ENCODE measurements around the gene RAP1GDS1.
"Not testable (repeated sequence)": the region's sequence is repeated elsewhere in the genome, so short reads cannot be mapped to it uniquely, and the experiment has no call there.

RAP1GDS1 gene

GRCh38 chr4:98288671-98289070, 27.5 kb downstream of the RAP1GDS1 start:
- not testable (repeated sequence) for DNase-seq

- DNase-seq = peak; percentile 39
These were observed 28.2 kb downstream of the RAP1GDS1 start for GRCh38 chr4:98289375-98289774.

- DNase-seq = peak; percentile 95
These were observed 29.3 kb downstream of the RAP1GDS1 start for GRCh38 chr4:98290511-98290910.

- DNase-seq = peak; percentile 61
These were observed 32.1 kb downstream of the RAP1GDS1 start for GRCh38 chr4:98293104-98293887.

GRCh38 chr4:98298022-98298421, 36.8 kb downstream of the RAP1GDS1 start:
- no peak for DNase-seq

GRCh38 chr4:98300706-98301105, 39.5 kb downstream of the RAP1GDS1 start:
- DNase-seq = no peak

GRCh38 chr4:98305576-98305975, 44.4 kb downstream of the RAP1GDS1 start:
- peak; percentile 49 for DNase-seq

- DNase-seq = no peak
These were observed 49.7 kb downstream of the RAP1GDS1 start for GRCh38 chr4:98310867-98311266.

GRCh38 chr4:98311656-98312055, 50.5 kb downstream of the RAP1GDS1 start:
- DNase-seq = no peak

- DNase-seq = peak; percentile 39
These were observed 53.8 kb downstream of the RAP1GDS1 start for GRCh38 chr4:98314791-98315565.

- no peak for DNase-seq
These were observed 57.3 kb downstream of the RAP1GDS1 start for GRCh38 chr4:98318521-98318920.

GRCh38 chr4:98319021-98319420, 57.8 kb downstream of the RAP1GDS1 start:
- DNase-seq = no peak

- DNase-seq = no peak
These were observed 65.0 kb downstream of the RAP1GDS1 start for GRCh38 chr4:98326168-98326567.

- DNase-seq = no peak
These were observed 66.5 kb downstream of the RAP1GDS1 start for GRCh38 chr4:98327694-98328093.

- DNase-seq = not testable (repeated sequence)
These were observed 68.9 kb downstream of the RAP1GDS1 start for GRCh38 chr4:98329879-98330640.

- no peak for DNase-seq
These were observed 70.8 kb downstream of the RAP1GDS1 start for GRCh38 chr4:98332017-98332416.

GRCh38 chr4:98334461-98334860, 73.3 kb downstream of the RAP1GDS1 start:
- no peak for DNase-seq

GRCh38 chr4:98338761-98339438, 77.7 kb downstream of the RAP1GDS1 start:
- DNase-seq = no peak

GRCh38 chr4:98341309-98341708, 80.1 kb downstream of the RAP1GDS1 start:
- peak; percentile 39 for DNase-seq

GRCh38 chr4:98343626-98344025, 82.4 kb downstream of the RAP1GDS1 start:
- DNase-seq = peak; percentile 11

GRCh38 chr4:98345838-98346237, 84.7 kb downstream of the RAP1GDS1 start:
- peak; percentile 3 for DNase-seq

- peak; percentile 11 for DNase-seq
These were observed 91.2 kb downstream of the RAP1GDS1 start for GRCh38 chr4:98352396-98352795.

GRCh38 chr4:98352940-98353339, 91.8 kb downstream of the RAP1GDS1 start:
- DNase-seq = no peak
